ENCODE data around the gene SCYL3.
A peak's percentile ranks its signal among the peaks of the same experiment; 100 is the strongest.
"Not testable (repeated sequence)": the region's sequence is repeated elsewhere in the genome, so short reads cannot be mapped to it uniquely, and the experiment has no call there.

Gene SCYL3

DNA sequence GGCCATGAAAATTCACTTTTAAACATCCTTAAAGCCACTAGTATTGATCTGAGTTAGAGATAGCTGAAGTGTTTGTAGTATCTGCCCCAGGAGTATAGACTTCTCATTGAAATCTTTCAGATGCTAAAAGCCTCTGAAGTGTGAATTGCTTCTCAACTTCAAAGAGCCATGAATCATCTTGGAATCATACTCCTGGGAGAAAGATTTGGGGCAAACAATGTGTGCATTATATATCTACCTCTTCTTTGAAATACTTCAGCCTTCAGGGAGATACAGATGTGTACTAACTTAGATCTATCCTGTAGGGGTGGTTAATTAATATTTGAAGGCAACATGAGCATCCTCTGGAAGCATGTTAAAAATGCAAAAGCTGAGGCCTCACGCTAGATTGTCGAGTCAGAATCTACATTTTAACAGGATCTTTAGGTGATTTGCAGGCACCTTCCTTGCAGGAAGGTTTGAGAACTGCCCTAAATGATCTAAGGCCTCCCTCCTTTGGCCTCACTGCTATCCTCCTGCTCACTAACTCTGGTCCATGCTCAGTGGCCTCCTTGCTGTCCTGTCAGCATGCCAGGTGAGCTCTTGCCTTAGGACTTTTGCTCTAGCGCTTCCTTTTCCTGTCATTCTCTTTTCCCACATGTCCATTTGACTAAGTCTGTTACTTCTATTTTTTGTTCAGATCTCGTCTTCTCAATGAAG lies 6.0 kb upstream of the SCYL3 start:
- no peak for DNase-seq

DNA sequence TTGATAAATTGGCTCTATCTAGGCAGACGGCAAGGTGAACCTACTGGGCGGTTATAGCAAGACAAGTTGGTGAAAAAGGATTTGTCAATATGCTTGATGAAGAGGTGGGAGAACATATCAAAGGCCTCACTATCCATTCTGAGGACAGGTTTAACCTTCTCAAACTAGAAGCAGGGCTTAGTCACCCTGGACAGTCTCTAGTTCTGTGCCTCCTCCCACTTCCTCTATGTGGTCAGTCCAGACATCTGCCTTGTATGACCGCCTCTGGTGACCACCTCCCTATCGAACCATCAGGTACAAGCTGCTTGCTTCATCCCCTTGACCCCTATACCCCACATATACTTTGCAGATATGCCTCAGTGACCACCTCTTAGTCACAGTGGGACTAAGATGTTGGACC lies 2.3 kb upstream of the SCYL3 start:
- DNase-seq: no peak

DNA sequence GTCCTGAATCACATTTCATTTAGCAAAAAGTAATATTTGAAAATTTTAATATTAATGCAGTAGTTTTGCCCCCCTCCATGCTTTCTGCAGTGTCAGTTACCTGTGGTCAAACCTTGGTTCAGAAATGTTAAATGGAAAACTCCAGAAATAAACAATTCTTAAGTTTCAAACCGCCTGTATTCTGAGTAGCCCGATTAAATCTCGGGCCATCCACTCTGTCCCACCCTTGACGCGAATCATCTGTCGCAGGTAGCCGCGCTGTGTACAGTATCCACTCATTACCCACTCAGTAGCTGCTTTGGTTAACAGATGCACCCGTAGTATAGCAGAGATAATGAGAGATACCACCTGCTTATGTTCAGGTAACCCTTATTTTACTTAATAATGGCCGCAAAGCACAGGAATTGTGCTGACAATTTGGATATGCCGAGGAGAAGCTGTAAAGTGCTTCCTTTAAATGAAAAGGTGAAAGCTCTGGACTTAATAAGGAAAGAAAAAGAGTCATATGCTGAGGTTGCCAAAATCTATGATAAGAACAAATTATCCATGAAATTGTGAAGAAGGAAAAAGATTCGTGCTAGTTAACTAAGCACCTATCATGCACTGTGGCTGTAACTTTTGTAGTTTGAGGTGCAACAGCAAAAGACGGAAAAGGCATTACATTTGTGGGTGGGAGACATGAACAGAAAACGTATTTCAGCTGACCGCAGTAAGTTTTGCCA lies 889 bp upstream of the SCYL3 start:
- DNase-seq: no peak

DNA sequence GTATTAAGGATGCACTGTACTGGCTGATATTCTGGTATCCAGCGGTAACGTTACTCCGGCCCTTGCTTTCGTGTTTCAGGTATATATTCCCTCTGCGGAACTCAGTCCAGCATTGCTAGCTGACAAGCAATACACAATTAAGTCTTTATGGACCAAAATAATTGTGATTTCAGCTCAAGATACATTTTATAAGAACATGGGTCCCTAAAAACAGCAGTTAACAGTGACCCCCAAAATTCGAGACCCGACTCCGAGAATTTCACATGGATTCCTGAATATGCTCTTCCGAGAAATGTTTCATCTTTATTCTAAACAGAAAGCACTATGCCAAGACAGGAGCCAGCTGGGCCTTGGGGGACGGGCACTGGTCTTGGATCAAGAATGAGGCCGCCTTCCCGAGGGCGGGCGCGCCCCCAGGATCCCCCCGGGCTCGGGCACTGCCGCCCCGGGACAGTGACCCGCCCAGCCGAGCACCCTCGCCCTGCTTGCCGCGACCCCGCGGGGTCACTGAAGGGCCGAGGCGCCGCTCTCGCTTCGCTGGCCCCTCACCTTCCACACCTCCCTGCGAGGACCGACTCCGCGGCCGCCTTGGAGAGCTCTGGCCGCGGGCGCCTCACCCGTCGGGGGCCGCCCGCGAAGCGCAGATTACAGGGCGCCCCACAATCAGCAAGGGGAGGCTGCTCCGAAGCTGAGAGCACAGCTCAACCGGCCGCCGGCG lies 610 bp downstream of the SCYL3 start:
- peak; percentile 24 for DNase-seq

DNA sequence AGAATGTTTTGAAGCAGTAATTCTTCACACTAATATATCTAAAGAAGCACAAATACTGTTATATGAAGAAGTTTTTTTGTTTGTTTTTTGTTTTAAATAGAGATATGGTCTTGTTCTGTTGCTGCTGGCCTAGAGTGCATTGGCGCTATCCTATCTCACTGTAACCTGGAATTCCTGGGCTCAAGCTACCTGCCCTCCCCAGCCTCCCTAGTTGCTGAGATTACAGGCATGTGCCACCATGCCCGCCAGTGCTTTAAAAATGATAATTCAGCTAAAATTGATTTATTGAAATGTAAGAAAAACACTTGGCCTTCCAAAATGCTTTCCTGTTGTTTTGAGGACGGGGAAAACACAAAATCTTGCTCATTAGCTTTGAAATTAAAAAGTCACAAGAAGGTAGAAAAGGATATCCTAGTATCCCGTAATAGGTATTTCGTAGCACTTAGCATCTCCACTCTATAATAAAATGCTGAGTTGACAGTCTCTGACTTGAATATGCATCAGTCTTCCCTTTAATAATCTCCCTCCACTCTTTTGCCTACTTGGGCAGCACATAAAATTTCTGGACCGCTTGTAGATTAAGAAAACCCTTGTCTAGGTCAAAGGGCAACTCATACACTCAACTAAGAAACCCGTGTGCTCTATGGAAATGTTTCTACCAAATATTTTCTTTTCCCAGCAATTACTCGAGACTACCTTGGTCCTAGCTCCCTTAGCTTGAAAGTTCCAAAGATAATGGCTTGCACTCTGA lies 1.3 kb downstream of the SCYL3 start:
- no peak for DNase-seq

DNA sequence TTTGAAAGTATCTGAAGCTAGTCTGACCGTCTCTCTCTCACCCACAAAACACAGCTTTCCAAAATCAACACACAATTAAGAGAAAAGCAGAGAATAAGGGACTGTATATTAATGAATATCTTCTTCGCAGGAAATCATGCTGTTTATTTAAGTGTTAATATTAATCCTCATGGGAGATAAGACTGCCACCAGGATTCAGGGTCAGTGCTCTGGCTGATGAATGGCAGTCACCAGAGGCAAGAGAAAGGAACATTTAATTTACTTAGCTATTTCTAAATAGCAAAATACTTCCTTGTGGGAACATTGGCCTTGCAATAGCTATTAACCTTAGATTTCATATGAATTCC lies 2.2 kb downstream of the SCYL3 start:
- DNase-seq: no peak

DNA sequence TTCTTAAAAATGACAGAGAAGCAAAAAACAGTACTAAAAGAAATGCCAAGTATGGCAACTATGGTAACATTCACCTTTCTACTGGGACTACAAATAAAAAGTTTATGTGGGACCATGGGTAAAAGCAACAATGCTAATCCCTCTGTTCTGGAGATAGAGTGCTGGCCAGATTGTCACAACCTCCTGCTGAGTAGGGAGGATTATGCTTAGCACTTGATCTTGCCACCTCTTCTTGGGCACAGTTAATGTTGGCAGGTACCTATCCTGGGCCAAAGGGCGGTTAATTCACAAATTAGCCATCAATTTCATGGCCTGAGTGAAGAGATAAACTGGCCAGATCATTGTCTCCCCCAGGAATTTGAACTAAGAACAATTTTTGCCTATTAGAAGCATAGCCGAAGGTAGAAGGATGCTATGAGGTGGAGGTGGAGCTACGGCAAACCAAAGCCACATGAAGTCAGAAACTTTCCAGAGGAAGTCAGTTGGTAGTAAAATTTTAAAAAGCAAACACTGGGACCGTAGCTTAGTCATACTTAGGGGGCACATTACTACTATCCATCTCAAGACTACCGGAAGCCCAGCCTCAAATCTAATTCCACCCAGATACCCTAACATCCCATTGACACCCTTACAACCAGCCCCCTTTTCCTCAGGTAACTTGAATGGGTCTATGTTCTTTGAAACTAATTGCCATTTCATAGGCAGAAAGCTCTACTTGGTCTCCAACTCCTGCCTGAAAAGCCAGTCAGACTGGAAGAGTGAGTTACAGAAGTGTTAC lies 2.7 kb downstream of the SCYL3 start:
- peak; percentile 78 for DNase-seq

DNA sequence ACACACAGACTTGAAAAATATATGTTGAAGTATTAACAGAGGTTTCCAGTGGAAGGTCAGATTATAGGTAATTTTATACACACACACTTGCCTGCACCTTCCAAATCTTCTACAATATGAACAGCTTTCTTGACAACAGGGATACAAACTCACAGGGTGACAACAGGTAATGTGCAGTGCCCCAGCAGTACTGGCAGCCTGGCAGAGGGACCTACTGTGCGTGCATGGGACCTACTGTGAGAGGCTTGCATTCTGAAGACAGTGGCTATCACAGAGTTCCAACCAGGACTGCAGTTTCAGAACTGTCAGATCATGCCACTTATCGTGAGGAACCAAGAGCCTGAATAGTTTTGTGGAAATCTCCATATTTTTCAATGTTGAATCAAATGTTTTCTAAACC lies 3.8 kb downstream of the SCYL3 start:
- no peak for DNase-seq

DNA sequence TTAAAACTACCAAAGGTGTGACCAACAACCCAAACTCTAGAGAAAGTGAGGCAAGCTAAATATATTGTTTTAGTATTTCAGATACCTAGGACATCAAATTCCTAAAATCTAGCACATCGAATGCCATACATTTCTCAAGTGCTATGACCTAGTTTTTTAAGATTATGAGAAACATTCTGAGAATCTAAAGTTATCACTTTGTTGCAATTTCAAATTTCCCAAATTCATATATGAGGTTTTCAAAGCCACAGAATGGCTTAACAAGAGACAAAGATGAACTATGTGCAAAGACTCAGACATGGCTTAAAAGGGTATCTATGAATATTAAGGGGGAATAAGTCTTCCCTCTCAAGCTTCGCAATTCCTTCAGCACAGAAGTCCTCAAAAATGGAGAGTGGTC lies 6.8 kb downstream of the SCYL3 start:
- no peak for DNase-seq

DNA sequence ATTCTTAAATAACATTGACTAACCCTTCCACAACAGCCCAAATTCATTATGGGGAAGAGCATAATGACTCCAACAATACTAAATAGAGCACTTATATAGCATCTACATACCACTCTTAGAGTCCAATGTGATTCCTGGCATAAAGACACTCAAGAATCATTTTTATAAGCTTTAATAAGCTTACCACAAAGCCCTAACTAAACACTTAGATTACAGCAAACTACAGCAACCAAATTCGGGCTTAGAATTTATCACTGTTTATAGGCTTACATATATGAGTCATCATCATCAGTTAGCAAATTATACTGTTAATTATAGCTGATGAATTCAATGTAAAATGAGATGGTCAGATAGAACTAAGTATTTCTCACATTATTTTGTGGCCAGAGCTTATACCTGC lies 7.3 kb downstream of the SCYL3 start:
- no peak for DNase-seq

DNA sequence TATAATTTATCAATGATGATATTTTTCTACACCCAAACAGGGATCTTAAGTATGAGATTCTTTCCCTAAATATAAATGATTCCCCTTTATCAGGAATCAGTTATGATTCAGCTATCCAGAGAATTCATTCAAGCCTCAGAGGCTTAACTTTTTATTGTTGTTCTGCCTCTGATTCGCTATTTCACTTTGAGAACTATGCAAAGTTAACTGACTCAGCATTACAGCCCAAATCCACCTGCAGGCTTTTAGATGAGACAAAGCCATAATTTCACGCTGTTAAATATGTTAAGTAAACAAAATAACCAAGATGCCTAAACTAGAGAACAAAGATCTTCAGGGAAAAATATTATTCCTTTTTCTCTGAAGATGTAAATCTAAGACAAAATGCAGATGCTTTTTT lies 8.5 kb downstream of the SCYL3 start:
- DNase-seq: no peak

DNA sequence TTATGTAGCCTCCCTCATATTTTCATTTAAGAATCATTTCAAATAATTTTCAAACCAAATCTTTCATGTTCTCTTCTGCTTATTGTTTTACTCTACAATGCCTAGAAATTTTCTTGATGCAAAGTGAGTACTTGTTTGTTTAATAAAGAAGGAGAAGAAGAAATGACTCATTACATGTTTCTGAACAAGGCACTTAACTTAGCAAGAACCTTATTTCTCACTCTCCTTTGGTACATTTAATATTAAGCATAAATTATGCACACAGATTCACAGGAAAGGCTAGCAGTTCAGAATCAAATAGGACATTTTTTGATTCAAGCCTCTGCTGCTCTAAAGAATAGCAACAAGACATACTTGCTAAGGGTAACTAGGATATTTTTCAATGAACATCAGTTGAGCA lies 9.1 kb downstream of the SCYL3 start:
- DNase-seq: no peak

DNA sequence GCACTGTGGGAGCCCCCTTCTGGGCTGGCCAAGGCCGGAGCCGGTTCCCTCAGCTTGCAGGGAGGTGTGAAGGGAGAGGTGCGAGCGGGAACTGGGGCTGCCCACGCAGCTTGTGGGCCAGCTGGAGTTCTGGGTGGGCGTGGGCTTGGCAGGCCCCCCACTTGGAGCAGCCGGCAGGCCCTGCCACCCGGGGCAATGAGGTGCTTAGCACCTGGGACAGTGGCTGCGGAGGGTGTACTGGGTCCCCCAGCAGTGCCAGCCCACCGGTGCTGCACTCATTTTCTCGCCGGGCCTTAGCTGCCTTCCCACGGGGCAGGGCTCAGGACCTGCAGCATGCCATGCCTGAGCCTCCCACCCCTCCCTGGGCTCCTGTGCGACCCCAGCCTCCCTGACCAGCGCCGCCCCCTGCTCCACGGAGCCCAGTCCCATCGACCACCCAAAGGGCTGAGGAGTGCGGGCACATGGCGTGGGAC lies 11.6 kb downstream of the SCYL3 start:
- no peak for DNase-seq

DNA sequence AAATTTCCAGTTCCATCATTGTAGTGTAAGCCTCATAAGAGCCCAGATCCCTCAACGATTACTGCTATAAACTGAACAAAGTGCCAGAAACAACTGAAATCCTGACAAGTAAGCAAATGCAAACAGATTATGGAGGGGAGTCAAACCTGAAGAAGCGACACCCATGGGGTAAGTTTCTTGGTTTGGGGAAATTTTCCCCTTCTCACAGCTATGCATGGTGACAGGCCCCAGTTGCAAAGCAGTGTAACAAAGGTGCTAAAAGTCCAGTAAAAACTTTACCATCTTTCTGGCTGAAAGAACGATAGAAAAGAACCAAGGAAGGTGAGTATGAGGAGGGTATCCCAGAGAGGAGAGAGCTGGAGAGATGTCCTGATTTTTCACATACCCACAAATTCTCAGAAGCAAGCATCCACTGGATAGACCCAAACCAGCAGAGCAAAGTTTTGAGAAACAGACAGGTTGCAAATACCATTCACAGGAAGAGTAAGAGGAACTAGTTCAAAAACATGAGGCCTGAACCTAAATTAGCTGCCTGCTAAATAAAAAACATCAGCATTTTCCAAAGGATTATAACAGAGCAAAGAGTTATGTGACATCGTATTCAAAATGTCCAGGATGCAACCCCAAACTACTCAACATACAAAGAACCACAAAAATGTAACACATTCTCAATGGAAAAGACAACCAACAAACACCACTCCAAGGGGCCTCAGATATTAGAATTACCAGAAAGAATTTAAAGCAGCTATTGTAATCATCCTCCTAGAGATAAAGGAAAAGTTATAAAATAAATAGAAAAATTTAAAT lies 14.5 kb downstream of the SCYL3 start:
- DNase-seq: no peak

DNA sequence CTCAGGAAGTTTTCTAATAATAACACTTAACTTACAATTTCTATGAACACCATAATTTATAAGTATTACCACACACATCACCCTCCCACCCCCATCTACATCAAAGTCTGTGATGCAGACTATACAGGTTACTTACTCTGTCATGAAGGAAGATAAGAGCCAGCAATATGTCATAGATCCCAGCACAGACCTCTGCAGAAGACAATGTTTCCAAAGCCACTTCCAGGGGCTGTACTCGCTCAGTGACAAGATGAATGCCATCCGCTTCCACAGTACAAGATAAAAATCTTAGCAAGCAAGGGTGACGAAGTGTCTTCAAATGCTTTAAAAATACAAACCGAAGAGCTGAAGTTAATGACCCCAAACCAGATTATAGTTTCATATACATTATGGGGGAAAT lies 15.2 kb downstream of the SCYL3 start:
- no peak for DNase-seq

DNA sequence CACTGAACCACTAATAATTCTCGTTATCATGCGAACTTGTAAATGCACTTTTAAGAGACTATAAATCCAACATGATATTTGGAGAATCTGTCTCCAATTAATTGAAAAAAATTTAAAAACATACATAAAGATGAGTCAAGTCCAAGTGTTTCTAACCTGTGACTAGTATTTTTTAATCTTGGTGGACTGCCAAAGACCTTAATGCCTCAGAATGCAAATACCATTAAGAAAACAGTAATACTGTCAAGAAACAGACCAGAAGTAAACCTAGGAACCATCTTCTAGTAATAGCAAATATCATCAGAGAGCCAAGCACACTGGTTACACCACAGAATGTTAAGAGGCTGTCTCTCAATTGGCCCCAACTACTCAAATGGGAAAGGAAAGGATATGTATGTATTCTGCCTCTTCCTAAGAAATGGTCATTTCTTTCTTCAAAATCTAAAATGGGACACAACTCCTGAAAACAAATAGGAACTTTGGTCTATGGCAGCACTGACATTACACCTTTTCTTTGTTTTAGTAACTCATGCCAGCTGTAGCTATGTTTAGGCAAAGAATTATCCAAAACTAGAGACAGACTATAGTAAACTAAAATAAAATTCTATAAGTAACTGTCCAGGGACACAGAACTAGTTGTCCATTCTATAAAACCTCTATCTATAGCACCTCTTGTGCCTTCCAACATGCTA lies 15.8 kb downstream of the SCYL3 start:
- DNase-seq: no peak

DNA sequence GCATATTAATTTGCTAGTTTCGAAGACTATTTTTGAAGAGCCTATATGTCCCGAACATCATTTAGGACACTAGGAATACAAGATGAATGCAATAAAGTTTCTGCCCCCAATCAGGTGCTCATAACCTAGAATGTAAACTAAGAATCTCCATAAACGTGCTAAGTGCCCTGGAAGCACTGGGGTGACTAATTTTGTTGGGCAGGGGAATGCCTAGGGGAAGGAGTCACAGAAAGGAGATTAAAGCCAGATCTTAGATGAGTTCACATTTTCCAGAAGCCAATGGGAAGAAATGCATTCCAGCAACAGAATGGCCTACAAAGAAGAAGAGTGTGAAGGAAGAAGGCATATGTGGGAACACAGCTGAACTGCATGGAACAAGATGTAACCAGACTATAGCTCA lies 19.5 kb downstream of the SCYL3 start:
- DNase-seq: no peak

DNA sequence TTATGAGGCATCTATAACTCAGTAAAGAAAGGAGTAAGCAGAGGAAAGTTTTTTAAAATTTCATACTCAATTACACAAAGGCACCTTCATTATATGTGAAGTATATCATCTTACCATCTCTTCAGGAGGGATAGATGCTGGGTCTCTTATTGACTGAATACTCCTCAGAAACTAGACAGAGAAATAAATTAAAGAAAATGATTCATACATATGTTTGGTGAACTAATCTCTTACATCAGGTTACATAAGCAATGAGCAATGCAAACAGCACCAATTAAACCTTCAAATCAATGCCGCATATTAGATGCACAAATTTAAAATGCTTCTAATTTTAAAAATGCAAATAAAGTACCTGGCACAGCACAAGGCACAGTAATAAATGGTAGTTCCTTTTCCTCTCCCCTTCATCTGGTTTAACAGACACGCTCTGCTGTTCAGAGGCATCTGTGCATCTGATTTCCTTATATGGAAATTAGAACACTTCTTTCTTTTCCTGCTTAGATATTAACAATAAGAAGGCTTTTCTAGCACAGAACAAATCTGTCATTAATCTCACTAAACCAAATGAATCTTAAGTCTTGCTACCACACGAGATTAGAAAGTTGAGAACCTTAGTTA lies 20.0 kb downstream of the SCYL3 start:
- DNase-seq: no peak

DNA sequence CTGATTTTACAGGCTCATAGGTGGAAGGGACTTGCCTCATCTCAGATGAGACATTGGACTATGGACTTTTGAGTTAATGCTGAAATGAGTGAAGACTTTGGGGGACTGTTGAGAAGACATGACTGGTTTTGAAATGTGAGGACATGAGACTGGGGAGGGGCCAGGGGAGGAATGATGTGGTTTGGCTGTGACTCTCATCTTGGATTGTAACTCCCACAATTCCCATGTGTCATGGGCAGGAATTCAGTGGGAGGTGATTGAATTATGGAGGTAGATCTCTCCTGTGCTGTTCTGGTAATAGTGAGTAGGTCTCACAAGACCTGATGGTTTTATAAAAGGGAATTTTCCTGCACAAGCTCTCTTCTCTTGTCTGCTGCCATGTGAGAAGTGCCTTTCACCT lies 20.8 kb downstream of the SCYL3 start:
- DNase-seq: no peak

DNA sequence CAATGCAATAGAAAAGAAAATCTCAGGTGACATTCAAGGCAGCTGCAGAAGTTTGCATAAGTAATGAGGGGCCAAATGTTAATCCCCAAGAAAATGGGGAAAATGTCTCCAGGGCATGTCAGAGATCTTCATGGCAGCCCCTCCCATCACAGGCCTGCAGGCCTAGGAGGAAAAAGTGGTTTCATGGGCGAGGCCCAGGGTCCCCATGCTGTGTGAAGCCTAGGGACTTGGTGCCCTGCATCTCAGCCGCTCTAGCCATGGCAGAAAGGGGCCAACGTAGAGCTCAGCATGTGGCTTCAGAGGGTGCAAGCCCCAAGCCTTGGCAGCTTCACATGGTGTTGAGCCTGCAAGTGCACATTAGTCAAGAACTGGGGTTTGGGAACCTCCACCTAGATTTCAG lies 21.7 kb downstream of the SCYL3 start:
- not testable (repeated sequence) for DNase-seq

DNA sequence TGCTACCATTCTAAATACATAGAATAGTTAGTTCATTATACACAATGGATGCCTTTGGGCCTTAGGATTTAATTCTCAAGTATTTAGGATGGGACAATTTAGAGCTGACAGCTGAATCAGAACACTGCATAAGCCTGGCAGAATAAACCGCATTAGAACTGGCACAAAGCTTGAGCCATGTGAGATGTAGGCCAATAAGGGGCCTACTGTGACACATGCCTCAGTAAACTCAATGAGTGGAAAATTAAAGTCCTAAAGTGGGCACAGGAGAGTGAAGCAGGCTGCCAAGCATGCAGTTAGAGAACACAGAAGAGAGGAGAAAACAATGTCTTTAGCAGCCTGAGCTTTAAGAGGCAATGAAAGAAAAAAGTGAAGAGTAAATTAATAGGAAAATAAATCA lies 24.3 kb downstream of the SCYL3 start:
- no peak for DNase-seq
